GM19328 (cell line): ENCODE measurements around the gene DCLRE1B.

Experiments used
- ATAC-seq: cut with Tn5 transposase; IDR thresholded peaks from one replicate; pipeline ENCODE4 v1.9.1; 2021; ENCODE audit warnings: mild to moderate bottlenecking, moderate library complexity; ENCODE audit not compliant: unreplicated experiment

Gene DCLRE1B

DNA sequence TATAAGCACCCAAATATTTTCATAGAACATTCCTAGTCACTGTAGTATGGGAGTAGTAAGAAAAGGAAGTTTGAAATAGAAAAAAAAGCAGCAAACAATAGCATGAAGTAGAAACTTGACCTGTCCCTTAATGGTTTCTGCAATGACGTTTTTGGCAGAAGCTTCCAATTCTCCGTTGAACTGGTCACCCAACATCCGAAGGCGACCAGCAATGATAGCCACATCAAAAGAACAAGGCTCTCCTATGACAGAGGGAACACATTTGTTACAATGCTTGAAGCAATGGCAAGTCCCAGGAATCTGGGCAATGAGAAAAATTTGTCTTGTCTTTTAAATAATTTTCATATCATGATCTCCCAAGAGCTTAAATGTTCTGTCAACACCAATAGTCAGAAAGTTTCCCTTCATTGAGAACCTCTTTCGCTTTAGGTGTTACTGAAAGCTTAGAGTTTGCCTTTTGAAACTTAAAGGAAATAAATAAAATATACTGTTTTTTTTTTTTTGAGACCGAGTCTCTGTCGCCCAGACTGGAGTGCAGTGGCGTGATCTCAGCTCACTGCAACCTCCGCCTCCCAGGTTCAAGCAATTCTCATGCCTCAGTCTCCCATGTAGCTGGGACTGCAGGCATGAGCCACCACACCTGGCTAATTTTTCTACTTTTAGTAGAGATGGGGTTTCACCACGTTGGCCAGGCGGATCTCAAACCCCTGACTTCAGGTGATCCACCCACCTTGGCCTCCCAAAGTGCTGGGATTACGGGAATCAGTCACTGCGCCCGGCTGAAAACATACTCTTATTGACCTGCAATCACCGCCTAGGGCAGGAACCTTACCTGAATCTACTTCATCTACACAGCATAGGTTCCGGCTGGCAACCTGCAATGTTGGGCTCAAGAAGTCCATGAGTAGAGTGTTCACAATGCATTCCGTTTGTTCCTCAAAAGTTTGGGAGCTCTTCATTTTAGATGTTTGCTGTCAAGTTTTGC, 18.4 kb upstream of the DCLRE1B start:
- no peak for ATAC-seq

- ATAC-seq: no peak
These were observed 17.5 kb upstream of the DCLRE1B start, which contains the start of gene BCL2L15 for GRCh38 chr1:113887402-113888175. TSS of gene BCL2L15 (minus strand) at chr1:113887581. CDS start at chr1:113887375, 206 bp downstream.

DNA sequence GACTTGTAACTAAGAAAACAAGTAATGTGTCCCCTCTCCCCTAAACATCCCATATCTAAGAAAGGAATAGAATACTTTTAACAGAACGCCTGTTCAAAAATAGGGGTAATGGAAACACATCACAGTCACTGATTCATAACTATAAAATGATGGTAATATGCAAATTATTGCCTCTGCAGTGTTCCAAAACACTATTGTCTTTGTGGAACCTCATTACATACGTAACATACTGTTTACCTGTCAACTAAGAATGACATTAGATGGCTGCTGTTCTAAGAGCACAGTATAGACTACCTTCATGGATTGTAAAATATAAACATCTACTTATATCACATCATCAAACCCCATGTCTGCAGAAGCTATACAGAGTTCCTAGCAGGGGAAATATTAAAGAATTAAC, 14.3 kb upstream of the DCLRE1B start:
- no peak for ATAC-seq

DNA sequence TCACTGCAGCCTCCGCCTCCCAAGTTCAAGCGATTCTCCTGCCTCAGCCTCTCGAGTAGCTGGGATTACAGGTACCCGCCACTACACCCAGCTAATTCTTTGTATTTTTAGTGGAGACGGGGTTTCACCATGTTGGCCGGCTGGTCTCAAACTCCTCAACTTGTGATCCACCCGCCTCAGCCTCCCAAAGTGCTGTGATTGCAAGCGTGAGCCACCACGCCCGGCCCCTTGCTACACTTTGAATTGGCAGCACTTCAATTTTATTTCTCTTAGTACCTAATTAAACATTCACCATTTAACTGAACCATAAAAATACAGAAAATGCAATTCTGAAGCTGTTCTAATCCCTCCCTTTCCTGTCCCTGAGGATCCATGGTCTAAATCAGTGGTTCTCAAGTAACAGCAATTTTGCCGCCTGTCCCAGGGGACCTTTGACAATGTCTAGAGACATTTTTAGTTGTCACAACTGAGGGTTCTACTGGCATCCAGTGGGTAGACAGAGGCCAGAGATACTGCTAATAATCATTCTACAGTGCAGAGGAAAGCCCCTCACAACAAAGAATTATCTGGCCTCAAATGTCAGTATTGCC, 13.4 kb upstream of the DCLRE1B start:
- no peak for ATAC-seq

DNA sequence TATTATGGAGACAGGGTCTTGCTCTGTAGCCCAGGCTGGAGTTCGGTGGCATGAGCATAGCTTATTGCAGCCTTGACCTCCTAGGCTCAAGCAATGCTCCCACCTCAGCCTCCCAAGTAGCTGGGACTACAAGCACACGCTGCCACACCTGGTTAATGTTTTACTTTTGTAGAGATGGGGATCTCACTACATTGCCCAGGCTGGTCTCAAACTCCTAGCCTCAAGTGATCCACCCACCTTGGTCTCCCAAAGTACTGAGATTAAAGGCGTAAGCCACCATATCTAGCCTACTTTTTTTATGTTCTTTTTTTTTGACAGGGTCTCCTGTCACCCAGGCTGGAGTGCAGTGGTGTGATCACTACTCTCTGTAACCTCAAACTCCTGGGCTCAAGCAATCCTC, 11.9 kb upstream of the DCLRE1B start:
- ATAC-seq: no peak

DNA sequence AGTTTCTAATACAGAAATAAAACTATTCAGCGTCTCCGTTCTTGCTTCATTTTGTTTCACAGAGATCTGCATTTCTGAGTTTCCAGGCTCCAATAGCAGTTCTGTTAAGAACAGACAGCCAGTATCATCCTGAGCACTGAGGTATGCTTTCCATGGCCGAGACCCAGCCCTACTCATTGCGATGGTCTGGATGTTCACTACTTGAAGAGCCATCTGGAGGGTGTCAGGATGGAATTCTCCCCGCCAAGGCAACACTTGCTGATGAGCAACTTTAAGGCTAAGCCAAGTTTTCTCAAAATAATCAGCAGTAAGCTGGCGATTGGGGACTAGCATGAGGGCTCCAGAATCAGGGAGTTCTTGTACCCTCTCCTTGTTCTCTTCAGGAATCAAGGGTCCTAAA, 10.0 kb upstream of the DCLRE1B start:
- no peak for ATAC-seq

GRCh38 chr1:113895961-113896360, 9.2 kb upstream of the DCLRE1B start:
- no peak for ATAC-seq

DNA sequence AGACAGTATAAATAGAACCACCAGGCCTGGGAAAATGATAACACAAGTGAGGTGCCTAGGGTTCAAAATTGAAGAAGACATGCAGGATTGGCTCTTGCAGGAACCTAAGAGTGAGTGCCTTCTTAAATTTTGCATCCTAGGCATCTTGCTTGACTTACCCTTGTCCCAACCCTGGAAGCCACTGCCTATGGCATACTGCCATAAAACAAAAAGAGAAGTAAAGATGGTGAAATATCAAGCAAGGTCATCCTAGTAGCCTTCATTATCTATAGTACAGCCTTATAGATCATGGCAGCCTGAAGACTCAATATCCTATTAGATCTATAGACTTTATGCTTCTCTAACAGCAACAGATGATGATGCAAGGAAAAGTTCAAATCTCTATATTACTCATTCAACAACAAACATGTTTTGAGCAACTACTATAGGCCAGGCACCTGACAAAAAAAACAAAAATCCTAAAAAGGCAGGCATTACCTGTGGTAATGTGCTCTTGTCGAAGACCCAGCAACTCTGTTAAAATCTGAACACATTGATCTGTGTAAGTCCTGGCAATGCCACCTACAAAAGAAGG, 6.8 kb upstream of the DCLRE1B start:
- no peak for ATAC-seq

DNA sequence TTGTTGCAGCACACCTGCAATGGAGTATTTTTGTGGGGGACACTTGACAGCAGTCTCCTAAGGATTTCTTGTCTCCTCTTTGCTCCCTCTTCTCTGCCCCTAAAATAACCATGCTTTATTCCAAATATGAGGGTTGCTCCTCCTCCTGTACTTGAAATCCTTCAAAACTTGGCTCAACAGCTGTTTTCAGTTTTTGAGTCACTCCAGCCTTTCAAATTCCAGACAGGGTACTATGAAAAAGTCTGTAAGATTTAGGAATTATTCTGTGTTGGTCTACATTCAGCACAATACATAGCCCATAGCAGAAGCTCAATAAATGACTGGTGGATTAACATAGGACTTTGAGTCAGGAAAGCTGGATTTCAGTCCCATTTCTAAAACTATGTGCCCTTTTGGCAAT, 6.0 kb upstream of the DCLRE1B start:
- no peak for ATAC-seq

- no peak for ATAC-seq
These were observed 3.9 kb upstream of the DCLRE1B start for GRCh38 chr1:113901191-113901590.

DNA sequence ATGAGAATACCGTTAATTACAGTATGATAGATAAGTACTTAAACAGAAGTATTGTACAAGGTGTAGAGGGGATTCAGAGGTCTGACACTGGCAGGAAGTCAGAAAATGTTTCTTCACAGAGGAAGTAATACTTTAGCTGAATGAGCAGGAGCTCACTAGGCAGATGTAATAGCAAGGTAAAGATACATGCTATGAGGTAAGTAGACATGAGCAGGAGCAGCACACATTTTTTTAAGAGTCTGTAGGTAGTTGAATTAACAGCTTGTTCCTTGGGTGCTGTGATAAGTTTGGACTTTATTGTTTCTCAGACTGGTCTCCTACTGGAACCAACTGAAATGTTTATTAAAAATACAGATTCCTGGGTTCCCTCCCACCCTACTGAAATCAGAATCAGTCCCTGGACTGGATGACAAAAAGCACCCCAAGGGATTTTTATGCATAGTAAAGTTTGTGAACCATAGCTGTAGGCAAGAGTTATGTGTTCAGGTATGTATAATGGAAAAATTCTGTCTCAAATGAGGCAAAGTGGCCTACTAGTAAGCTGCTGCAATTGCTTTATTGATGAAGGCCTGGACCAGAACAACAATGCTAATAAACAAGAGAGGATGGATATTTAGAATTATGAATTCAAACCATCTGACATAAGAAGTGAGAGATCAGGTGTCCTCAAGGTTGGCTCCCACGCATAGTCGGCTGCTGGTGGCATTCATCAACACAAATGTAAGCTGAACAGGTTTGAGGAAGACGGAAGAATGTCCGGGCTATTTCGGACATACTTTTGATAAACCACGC, 1.4 kb upstream of the DCLRE1B start:
- ATAC-seq: no peak

DNA sequence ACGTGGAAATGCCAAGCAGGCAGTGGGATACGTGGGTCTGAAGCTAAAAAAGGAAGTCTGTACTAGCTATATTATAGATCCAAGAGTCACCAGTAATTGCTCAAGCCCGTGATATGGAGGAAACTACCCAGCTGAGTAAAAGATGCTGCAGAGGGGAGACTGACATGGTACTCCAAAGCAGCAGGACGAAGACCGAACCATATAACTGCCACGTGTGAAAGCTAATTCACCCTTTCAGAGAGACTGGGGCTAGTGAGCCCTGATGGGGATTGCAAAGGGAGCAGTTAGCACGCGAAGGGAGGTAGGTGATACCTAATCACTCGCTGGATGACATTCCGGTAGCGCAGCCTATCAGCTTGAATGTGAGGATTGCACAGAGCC, 843 bp upstream of the DCLRE1B start:
- ATAC-seq: peak; percentile 34

GRCh38 chr1:113905435-113905861, 322 bp downstream of the DCLRE1B start:
- peak; percentile 0 for ATAC-seq

- ATAC-seq: no peak
These were observed 7.6 kb downstream of the DCLRE1B start for GRCh38 chr1:113912594-113913311.

DNA sequence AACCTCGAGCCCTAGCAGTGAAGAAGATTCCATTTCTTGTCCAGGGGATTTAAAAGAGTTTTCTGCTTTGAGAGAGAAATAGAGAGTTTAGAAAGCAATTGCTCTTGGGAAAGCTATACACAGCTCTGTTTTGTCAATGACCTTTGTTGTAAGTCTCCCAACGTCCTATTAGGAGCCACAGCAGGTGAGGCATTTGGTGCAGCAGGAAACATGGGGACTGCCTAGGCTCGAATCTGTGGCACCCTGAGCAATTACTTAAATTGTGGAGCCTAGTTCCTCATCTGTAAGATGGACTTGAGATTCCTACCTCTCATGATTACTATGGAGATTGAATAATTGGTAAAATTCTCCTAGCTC, 8.2 kb downstream of the DCLRE1B start:
- no peak for ATAC-seq

DNA sequence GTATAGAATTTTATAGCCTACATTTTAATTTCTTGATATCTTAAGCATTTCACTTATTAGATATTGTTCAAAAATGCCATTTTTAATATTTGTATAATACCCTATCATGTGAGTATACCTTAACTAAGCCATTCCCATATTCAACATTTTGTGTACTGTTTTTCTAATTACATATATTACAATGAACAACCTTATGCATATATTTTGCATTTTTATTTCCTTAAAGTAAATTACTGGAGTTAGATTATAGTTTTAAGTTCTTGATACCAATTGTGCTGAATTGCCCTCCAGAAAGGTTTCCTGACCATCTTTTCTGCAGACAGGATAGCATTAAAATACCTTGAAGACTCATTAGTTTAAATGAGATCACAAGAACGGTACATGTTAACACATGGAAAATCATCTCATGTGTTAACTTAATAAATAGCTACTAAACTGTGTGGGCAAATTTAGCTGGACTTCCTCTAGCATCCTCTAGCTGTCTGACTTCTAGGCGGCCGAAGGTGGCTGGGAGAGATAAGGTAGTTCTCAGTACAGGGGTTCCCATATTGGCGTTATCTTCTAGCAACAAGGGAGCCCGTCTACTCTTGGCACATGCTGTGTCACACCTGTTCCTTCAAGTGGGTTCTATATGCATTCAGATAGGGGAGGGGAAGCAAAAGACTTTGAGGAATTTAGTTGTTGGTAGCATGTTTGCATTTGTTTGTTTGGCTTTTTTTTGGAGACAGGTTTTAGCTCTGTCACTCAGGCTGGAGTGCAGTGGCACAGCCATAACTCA, 8.9 kb downstream of the DCLRE1B start:
- no peak for ATAC-seq

DNA sequence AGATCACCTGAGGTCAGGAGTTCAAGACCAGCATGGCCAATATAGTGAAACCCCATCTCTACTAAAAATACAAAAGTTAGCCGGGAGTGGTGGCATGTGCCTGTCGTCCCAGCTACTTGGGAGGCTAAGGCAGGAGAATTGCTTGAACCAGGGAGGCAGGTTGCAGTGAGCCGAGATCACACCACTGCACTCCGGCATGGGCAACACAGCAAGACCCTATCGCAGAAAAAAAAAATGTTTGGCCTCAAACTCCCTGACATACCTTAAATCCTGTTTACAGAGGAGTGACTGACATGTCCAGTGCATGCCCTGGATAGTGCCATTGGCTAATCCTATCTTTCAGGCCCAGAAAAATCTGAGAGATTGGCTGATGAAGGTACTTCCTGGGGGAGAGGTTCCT, 11.8 kb downstream of the DCLRE1B start:
- ATAC-seq: no peak

- ATAC-seq: no peak
These were observed 12.4 kb downstream of the DCLRE1B start for GRCh38 chr1:113917400-113918082.
